Left ventricle myocardium inferior (tissue), 1 donor: Measurements from ENCODE around the gene UBXN1. TPM values are rescaled to one million over a fixed set of nuclear protein-coding genes. Genes with fewer than 3 reads are reported as not detected.

ENCODE experiments used
- DNase-seq: peaks from one replicate; pipeline ENCODE4 v3.0.0-alpha.2; 2020
- H3K27ac ChIP-seq: fragments of 200-600 bp; replicated peaks from 2 replicates; pipeline ENCODE4 v1.8.0; 2021
- H3K27me3 ChIP-seq: fragments of 200-600 bp; 2 replicates; pipeline ENCODE4 v1.8.0; 2021; ENCODE audit warnings: low read depth
- H3K36me3 ChIP-seq: fragments of 200-600 bp; 2 replicates; pipeline ENCODE4 v1.8.0; 2021
- H3K4me1 ChIP-seq: fragments of 200-600 bp; 2 replicates; pipeline ENCODE4 v1.8.0; 2021
- H3K4me3 ChIP-seq: fragments of 200-600 bp; 2 replicates; pipeline ENCODE4 v1.8.0; 2021; ENCODE audit warnings: mild to moderate bottlenecking, moderate library complexity
- H3K9me3 ChIP-seq: fragments of 200-600 bp; replicated peaks from 2 replicates; pipeline ENCODE4 v1.8.0; 2021
- CTCF ChIP-seq: fragments of 200-600 bp; IDR thresholded peaks from 2 replicates; pipeline ENCODE4 v1.8.0; 2021; ENCODE audit warnings: antibody characterized with exemption, mild to moderate bottlenecking, borderline replicate concordance
- intact Hi-C: fragments of 100-400 bp; cut with micrococcal nuclease; formaldehyde crosslinking; loops from one replicate; pipeline ENCODE4 v1.11.0; 2022
- total RNA-seq: library from RNA; stranded (reverse); fragmentation: NEBNext Ultra II Directional; extraction: Animal tissue kit (Norgen Biotek cat#: 25700); gene quantifications from one replicate; pipeline ENCODE4 v1.2.1, GENCODE V29; 2021
- donor health status: DM: no; HTN: yes; CAD: no; lungs with severe emphysema.

The UBXN1 gene
- total RNA-seq, 1 donor from 2014 or later: 82.3 TPM

- no peak overlapping the region for H3K27ac ChIP-seq
- no peaks in the 10 kb centered on the region for H3K27me3 ChIP-seq
- H3K4me1 ChIP-seq: peaks cover 51% of the 10 kb centered on the region
- peaks cover 29% of the 10 kb centered on the region for H3K36me3 ChIP-seq
- no peak for TF ChIP-seq CTCF
- H3K9me3 ChIP-seq: no peaks in the 10 kb centered on the region
- no peak overlapping the region for H3K4me3 ChIP-seq
- intact Hi-C loops: no loop called here
- DNase-seq: no peak
These were observed 29.4 kb downstream of the UBXN1 start for GRCh38 chr11:62649486-62649885.

DNA sequence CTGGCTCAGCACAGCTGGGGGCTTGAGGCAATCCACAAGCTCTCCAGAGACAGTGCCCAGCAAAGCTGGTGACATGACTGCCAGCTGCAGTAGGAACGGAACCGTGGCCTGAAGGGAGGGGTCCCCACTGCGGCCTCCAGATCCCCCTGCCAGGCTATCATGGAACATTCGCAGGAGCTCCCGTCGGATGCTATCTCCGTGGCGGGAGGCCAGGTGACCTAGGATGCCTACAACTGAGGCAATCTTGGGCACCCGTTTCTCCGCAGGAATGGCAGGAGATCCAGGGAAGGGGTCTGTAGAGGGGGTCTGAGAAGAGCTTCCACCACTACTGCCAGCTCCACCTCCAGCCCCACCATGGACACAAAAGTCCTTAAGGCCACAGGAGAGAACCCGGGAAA, 29.9 kb downstream of the UBXN1 start:
- Histone ChIP-seq H3K4me3 (no peak overlapping the region), H3K27me3 (no peaks in the 10 kb centered on the region), H3K9me3 (no peaks in the 10 kb centered on the region), H3K4me1 (peaks cover 56% of the 10 kb centered on the region), H3K36me3 (peaks cover 34% of the 10 kb centered on the region), H3K27ac (no peak overlapping the region)
- intact Hi-C loops: no loop called here
- no peak for DNase-seq
- TF ChIP-seq CTCF: no peak

DNA sequence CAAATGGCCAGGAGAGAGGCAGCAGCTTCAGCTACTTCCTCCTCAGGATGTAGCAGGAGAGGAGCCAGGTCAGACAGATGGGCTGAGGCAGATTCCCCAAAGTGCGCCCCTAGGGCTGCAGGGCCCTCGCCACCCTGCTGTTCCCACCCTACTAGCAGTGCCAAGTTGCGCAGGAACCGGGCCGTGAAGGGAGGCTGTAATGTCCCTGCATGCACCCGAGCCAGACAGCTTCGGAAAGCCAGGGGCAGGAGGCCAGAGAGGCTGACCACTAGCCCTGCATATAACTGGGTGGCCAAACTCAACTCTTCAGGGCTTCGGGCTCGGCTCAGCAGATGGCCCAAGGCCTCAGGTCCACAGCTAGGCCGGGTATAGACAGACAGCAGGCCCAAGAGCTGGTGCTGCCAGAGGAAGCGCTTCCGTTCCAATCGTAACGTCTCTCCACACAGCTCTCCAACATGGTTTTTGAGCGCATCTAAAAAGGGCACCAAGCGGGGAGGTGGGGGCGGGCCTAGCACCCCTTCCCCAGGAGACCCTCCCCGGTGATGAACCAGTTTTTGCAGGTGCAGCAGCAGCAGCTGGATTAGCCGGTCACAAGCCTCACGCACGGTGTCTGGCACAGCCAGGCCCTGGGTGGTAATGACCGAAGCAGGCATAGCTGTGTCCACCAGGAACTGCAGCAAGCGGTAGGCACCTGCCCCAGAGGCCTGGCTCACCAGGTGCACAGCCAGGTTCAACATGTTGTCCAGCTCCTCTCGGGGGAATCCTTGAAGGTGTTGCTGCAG, 30.5 kb downstream of the UBXN1 start:
- Histone ChIP-seq H3K4me1 (peaks cover 60% of the 10 kb centered on the region), H3K4me3 (no peak overlapping the region), H3K36me3 (peaks cover 40% of the 10 kb centered on the region), H3K27me3 (no peaks in the 10 kb centered on the region), H3K9me3 (no peaks in the 10 kb centered on the region), H3K27ac (no peak overlapping the region)
- TF ChIP-seq CTCF: no peak
- no peak for DNase-seq
- intact Hi-C loops: no loop called here

DNA sequence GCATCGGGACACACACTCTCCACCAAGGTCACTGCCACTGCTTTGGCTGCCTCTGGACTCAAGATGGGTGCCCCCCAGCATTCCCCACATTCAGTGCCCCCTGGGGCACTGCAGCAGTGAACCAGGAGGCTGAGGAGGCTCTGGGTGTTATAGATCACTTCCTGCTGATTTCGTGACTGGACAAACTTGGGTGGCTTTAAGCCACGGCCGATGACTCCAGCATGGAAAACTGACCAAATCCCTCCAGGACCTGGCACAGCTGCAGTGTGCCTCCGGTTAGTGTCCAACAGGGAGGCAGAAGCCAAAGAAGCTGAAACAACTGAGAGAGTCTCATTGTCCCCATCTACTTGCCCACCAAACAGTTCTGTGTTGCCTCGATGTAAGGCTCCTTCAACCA, 31.3 kb downstream of the UBXN1 start:
- no peak for TF ChIP-seq CTCF
- Histone ChIP-seq H3K27ac (no peak overlapping the region), H3K9me3 (no peaks in the 10 kb centered on the region), H3K4me3 (no peak overlapping the region), H3K36me3 (peaks cover 48% of the 10 kb centered on the region), H3K27me3 (no peaks in the 10 kb centered on the region), H3K4me1 (peaks cover 61% of the 10 kb centered on the region)
- intact Hi-C loops: no loop called here
- no peak for DNase-seq

GRCh38 chr11:62646825-62647608, 31.9 kb downstream of the UBXN1 start:
- no peaks in the 10 kb centered on the region for H3K9me3 ChIP-seq
- H3K27me3 ChIP-seq: no peaks in the 10 kb centered on the region
- H3K4me3 ChIP-seq: peak overlapping the region; percentile 97
- DNase-seq: no peak
- H3K27ac ChIP-seq: peak overlapping the region; percentile 97
- peaks cover 55% of the 10 kb centered on the region for H3K4me1 ChIP-seq
- intact Hi-C loops: no loop called here
- no peak for TF ChIP-seq CTCF
- H3K36me3 ChIP-seq: peaks cover 51% of the 10 kb centered on the region
